Measurements from ENCODE around the gene SPNS1.

SPNS1 gene

GRCh38 chr16:28974437-28975157 is at the start of gene SPNS1:
Gene SPNS1 (plus strand): TSS chr16:28974778. CDS start chr16:28975152, 374 bp downstream.
- no peak for TF ChIP-seq CTCF (IDR thresholded peaks at IDR 0.05)

- TF ChIP-seq CTCF (IDR thresholded peaks at IDR 0.05): no peak
These were observed 49.0 kb upstream of the SPNS1 start for GRCh38 chr16:28925386-28926228.

GRCh38 chr16:28927815-28928214 is 46.8 kb upstream of the SPNS1 start:
- TF ChIP-seq CTCF (IDR thresholded peaks at IDR 0.05): no peak

GRCh38 chr16:28930203-28930602 is 44.4 kb upstream of the SPNS1 start:
- no peak for TF ChIP-seq CTCF (IDR thresholded peaks at IDR 0.05)

GRCh38 chr16:28930652-28931051 is 43.9 kb upstream of the SPNS1 start:
- no peak for TF ChIP-seq CTCF (IDR thresholded peaks at IDR 0.05)

- TF ChIP-seq CTCF (IDR thresholded peaks at IDR 0.05): no peak
These were observed 42.8 kb upstream of the SPNS1 start, which contains the start of gene CD19 for GRCh38 chr16:28931801-28932225. Gene CD19 (plus strand): TSS chr16:28931971. CDS start chr16:28932001, 30 bp downstream.

- no peak for TF ChIP-seq CTCF (IDR thresholded peaks at IDR 0.05)
These were observed 42.0 kb upstream of the SPNS1 start for GRCh38 chr16:28932339-28933141.
